OCI-LY7 (cell line): ENCODE results near the gene TMEM50A.
"Not testable (repeated sequence)": the region's sequence is repeated elsewhere in the genome, so short reads cannot be mapped to it uniquely, and the experiment has no call there.

Source experiments
- EZH2phosphoT487 ChIP-seq: fragments of 200-600 bp; sonication (generic); IDR thresholded peaks from 2 replicates; pipeline ENCODE4 v1.6.1; 2018; ENCODE audit warnings: low read depth, borderline replicate concordance, mild to moderate bottlenecking, mixed run types, antibody characterized with exemption, low read length, moderate library complexity, mixed read lengths
- TF ChIP-seq, protein P1 (sequence below): fragments of 200-600 bp; sonication (generic); conservative IDR thresholded peaks from 2 replicates; pipeline ENCODE4 v1.5.1; 2014; ENCODE audit warnings: mild to moderate bottlenecking, antibody characterized with exemption, low read length, moderate library complexity, mixed read lengths

DNA sequence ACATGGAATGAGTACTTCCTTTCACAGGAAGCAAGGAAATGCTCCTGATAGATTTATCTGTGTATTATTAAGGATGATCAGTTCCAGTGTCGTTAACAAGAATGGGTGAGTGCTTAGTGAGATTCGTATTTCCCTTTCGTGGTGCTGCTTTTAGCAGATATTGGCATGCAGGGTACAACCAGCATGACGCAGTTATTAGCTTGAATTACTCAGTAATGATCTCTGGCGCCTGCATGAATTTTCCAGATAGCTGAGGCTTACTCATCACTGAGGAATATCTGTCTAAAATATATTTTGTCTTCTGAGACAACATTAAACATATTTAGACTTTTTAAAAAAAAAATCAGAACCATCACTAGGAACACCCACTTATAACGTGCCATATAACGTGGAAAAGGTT is 33.6 kb downstream of the TMEM50A start:
- TF ChIP-seq, protein P1, sequence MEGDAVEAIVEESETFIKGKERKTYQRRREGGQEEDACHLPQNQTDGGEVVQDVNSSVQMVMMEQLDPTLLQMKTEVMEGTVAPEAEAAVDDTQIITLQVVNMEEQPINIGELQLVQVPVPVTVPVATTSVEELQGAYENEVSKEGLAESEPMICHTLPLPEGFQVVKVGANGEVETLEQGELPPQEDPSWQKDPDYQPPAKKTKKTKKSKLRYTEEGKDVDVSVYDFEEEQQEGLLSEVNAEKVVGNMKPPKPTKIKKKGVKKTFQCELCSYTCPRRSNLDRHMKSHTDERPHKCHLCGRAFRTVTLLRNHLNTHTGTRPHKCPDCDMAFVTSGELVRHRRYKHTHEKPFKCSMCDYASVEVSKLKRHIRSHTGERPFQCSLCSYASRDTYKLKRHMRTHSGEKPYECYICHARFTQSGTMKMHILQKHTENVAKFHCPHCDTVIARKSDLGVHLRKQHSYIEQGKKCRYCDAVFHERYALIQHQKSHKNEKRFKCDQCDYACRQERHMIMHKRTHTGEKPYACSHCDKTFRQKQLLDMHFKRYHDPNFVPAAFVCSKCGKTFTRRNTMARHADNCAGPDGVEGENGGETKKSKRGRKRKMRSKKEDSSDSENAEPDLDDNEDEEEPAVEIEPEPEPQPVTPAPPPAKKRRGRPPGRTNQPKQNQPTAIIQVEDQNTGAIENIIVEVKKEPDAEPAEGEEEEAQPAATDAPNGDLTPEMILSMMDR: not testable (repeated sequence)
- TF ChIP-seq EZH2phosphoT487: not testable (repeated sequence)
